RWPE1 (cell line): Measurements from ENCODE around the gene GPR179.

Source experiments
- CTCF ChIA-PET: fragments of 350-600 bp; sonication (Branson Sonifier 250); formaldehyde crosslinking; extraction: SDS; loops from one replicate; lab custom pipeline; 2021; lab: Yijun Ruan, JAX
- POLR2A ChIA-PET: fragments of 400-600 bp; formaldehyde crosslinking; extraction: SDS; loops from one replicate; lab custom pipeline; 2020; ENCODE audit warnings: antibody characterized with exemption; ENCODE audit not compliant: low non-redundant PET; lab: Yijun Ruan, JAX
- DNase-seq: peaks from one replicate; pipeline ENCODE4 v3.0.0; 2012; ENCODE audit warnings: low spot score
- H3K27ac ChIP-seq: fragments of 450-650 bp; 2 replicates; pipeline ENCODE4 v1.5.1; 2017
- CTCF ChIP-seq: fragments of 450-650 bp; conservative IDR thresholded peaks from 2 replicates; pipeline ENCODE4 v1.5.1; 2017; ENCODE audit warnings: low read depth, mild to moderate bottlenecking

The GPR179 gene

GRCh38 chr17:38343608-38344419 is at the start of gene GPR179:
GPR179 (minus strand) TSS chr17:38343956; CDS start chr17:38343789, 167 bp downstream.
- CTCF ChIA-PET: interaction anchor here (0.6 to 2.0 kb wide), 2 partner anchors 71 kb away, joined by 3 to 8 read pairs; no protein-coding TSS in a partner anchor
- DNase-seq: no peak
- TF ChIP-seq CTCF: no peak
- POLR2A ChIA-PET: no interaction called here
- no peak within 1 kb of the TSS for H3K27ac ChIP-seq

GRCh38 chr17:38379448-38379847 is 35.7 kb upstream of the GPR179 start:
- POLR2A ChIA-PET: no interaction called here
- DNase-seq: no peak
- CTCF ChIA-PET: interaction anchor here (0.6 kb wide), 2 partner anchors 284 to 386 kb away, joined by 3 to 6 read pairs; no protein-coding TSS in a partner anchor
- no peak overlapping the region for H3K27ac ChIP-seq
- no peak for TF ChIP-seq CTCF

- no peak for DNase-seq
- CTCF ChIA-PET: interaction anchor here (0.7 to 1.0 kb wide), 2 partner anchors 20 to 36 kb away, joined by 3 read pairs; no protein-coding TSS in a partner anchor
- no peak overlapping the region for H3K27ac ChIP-seq
- TF ChIP-seq CTCF: no peak
- POLR2A ChIA-PET: no interaction called here
Measured at GRCh38 chr17:38369124-38369886, 25.5 kb upstream of the GPR179 start.

- H3K27ac ChIP-seq: no peak overlapping the region
- no peak for DNase-seq
- CTCF ChIA-PET: interaction anchor here (0.7 kb wide), 1 partner anchor 43 kb away, joined by 4 read pairs; no protein-coding TSS in a partner anchor
- no peak for TF ChIP-seq CTCF
- POLR2A ChIA-PET: no interaction called here
Measured at GRCh38 chr17:38364741-38365140, 21.0 kb upstream of the GPR179 start.

- H3K27ac ChIP-seq: no peak overlapping the region
- ChIA-PET CTCF (interaction anchor here (1.2 kb wide), 1 partner anchor 14 kb away, joined by 3 read pairs; no protein-coding TSS in a partner anchor), POLR2A (no interaction called here)
- TF ChIP-seq CTCF: no peak
- no peak for DNase-seq
Measured at GRCh38 chr17:38363016-38363415, 19.3 kb upstream of the GPR179 start.
